Progenitor cell of endocrine pancreas (in vitro differentiated cells): ENCODE measurements around the gene ANP32A. TPM values are rescaled to one million over a fixed set of nuclear protein-coding genes. Genes with fewer than 3 reads are reported as not detected.
A peak's percentile ranks its signal among the peaks of the same experiment; 100 is the strongest.

Experiments
- DNase-seq: peaks from one replicate; pipeline ENCODE4 v3.0.0; 2021; ENCODE audit warnings: low spot score; ENCODE audit not compliant: unreplicated experiment
- H3K27ac Mint-ChIP-seq: 2 replicates; pipeline ENCODE4 v1.8.0; 2021; ENCODE audit warnings: mild to moderate bottlenecking, moderate library complexity, mixed read lengths
- H3K27me3 Mint-ChIP-seq: 2 replicates; pipeline ENCODE4 v1.8.0; 2021; ENCODE audit warnings: mixed read lengths
- H3K36me3 Mint-ChIP-seq: 2 replicates; pipeline ENCODE4 v1.8.0; 2022; ENCODE audit warnings: mixed read lengths; ENCODE audit not compliant: insufficient read depth
- H3K4me1 Mint-ChIP-seq: 2 replicates; pipeline ENCODE4 v1.8.0; 2021; ENCODE audit warnings: low read depth, mixed read lengths
- H3K4me3 Mint-ChIP-seq: 2 replicates; pipeline ENCODE4 v1.8.0; 2021; ENCODE audit warnings: low read depth, mild to moderate bottlenecking, moderate library complexity, mixed read lengths
- H3K9me3 Mint-ChIP-seq: 2 replicates; pipeline ENCODE4 v1.8.0; 2021; ENCODE audit warnings: low read depth, mixed read lengths
- total RNA-seq: library from RNA; stranded (reverse); gene quantifications from 2 replicates; pipeline ENCODE4 v1.2.1, GENCODE V29; 2021
- TF ChIP-seq, protein P1 (sequence below): fragments of 200-600 bp; sonication (generic); IDR thresholded peaks from one replicate; pipeline ENCODE4 v1.5.0; 2021; ENCODE audit warnings: antibody characterized with exemption, mild to moderate bottlenecking; ENCODE audit not compliant: unreplicated experiment

ANP32A gene
- total RNA-seq, 1 donor from 2014 or later: 279 TPM

DNA sequence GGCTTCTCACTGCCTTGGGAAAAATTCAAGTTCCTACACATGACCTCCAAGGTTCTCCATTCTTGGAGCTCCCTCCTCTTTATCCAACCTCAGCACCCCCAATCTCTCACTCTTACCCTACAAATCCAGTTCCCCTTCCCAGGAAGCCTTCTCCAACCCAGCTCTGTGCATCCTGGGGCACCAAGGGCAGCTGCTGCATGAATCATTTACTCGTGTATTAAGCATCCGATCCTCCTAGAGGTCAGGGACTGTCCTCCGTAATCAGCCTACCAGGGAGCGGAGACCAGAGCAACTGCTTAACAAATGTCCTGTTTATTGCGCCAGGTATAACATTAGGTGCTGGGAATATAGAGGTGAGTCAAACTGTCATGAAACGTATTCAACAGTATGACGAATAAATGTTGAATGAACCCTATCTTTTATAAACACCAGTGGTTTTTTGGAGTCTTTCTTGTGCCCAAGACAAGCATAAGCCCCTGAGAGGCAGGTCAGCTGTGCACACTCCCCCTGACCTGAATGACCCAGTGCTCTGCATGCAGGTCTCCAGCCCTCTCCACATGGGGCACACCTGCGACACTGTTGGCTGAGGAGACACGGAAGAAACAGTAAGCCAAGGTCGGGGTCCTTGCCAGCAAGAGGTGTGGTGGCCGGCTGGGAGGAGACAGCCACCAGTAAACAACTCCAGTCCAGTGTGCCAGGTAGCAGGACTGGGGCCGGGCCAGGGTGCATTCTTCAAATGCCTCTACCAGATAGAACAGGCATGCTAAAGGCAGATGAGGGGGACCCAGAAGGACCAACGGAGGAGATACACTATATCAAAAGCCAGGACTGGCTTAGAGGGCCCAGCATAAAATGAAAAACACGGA, 27.6 kb downstream of the ANP32A start:
- H3K27me3 Mint-ChIP-seq: no peaks in the 10 kb centered on the region
- TF ChIP-seq, protein P1, sequence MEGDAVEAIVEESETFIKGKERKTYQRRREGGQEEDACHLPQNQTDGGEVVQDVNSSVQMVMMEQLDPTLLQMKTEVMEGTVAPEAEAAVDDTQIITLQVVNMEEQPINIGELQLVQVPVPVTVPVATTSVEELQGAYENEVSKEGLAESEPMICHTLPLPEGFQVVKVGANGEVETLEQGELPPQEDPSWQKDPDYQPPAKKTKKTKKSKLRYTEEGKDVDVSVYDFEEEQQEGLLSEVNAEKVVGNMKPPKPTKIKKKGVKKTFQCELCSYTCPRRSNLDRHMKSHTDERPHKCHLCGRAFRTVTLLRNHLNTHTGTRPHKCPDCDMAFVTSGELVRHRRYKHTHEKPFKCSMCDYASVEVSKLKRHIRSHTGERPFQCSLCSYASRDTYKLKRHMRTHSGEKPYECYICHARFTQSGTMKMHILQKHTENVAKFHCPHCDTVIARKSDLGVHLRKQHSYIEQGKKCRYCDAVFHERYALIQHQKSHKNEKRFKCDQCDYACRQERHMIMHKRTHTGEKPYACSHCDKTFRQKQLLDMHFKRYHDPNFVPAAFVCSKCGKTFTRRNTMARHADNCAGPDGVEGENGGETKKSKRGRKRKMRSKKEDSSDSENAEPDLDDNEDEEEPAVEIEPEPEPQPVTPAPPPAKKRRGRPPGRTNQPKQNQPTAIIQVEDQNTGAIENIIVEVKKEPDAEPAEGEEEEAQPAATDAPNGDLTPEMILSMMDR: no peak
- peaks cover 81% of the 10 kb centered on the region for H3K4me1 Mint-ChIP-seq
- no peaks in the 10 kb centered on the region for H3K9me3 Mint-ChIP-seq
- DNase-seq: no peak
- H3K36me3 Mint-ChIP-seq: no peaks in the 10 kb centered on the region
- no peak overlapping the region for H3K4me3 Mint-ChIP-seq
- H3K27ac Mint-ChIP-seq: peak overlapping the region; percentile 56

DNA sequence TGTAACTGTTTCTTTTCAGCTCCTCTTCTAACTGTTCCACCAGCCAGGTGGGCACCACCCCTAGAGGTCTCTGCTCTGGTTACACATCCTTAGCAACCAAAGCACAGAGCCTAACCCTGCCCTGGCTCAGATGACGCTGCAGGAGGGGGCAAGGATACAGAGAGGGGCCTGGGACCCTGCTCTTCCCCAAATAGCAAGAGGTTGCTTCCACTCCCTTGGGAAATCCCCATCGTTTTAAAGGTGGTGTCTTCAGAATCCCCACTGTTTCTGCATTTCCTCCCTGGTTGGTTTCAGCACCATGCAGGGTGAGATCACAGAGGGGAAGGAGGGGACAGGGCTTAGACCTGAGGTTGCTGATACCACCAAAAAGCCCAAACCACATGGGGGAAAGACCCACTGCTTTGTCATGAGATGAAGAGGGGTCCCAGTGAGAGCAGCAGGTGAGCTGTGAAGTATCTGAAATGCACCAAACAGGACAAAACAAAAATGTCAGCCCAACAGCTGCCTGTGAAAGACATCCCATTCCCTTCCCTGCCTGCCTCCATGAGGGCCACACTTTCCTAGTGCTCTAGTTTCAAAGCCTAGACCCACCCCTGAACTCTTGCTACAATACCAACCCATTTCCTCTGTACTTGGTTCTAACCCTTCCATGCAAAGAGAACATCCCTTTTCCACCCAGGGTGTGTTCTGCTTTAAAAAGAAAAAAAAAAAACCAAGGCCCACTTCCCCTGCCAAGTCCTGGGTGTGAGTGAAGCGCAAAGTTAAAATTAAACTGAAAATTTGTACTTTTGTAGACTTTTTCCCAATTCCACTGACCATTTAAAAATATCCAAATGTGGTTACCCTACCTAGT, 29.0 kb downstream of the ANP32A start:
- Mint-ChIP-seq H3K27me3 (no peaks in the 10 kb centered on the region), H3K4me3 (no peak overlapping the region), H3K9me3 (no peaks in the 10 kb centered on the region), H3K4me1 (peaks cover 90% of the 10 kb centered on the region), H3K27ac (peak overlapping the region; percentile 79), H3K36me3 (peaks cover 2% of the 10 kb centered on the region)
- DNase-seq: no peak
- TF ChIP-seq, protein P1: no peak

DNA sequence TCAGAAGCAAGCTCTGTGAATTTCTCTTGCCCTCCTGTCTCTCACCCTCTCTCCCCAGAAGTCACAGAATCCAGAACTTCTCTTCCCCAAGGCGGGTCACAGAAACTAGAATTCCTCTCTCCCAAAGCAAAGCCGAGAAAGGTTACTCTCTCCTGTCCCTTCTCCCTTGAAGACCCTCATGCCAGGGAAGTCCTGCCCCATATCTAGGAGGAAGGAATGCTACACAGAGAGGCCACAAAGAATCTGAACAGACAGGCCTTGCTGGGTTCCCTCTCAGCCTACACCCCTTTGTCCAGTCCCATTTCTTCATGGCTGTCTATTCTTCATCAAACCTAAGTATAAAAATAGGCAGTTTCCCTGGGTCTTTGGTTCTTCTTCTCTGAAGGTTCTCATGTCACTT, 29.8 kb downstream of the ANP32A start:
- TF ChIP-seq, protein P1: no peak
- Mint-ChIP-seq H3K36me3 (peaks cover 4% of the 10 kb centered on the region), H3K9me3 (no peaks in the 10 kb centered on the region), H3K27ac (peak overlapping the region; percentile 64), H3K4me1 (peaks cover 89% of the 10 kb centered on the region), H3K27me3 (no peaks in the 10 kb centered on the region), H3K4me3 (no peak overlapping the region)
- DNase-seq: no peak

DNA sequence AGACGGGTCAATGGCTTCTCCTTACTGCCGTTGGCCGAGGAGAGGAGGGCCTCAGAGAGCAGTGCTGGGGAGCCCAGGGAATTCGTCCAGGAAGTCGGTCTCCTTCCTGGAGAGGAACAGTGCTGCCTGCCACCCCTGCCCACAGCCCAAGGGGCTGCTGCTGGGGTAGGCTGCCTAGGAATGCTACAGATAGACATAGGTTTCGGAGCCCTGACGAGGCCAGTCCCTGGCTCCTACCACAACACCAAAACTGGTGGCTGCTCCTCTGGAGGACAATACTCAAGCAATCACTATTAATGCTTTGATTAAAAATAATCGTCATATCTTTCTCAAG, 30.5 kb downstream of the ANP32A start:
- no peak overlapping the region for H3K4me3 Mint-ChIP-seq
- no peaks in the 10 kb centered on the region for H3K27me3 Mint-ChIP-seq
- peaks cover 88% of the 10 kb centered on the region for H3K4me1 Mint-ChIP-seq
- H3K27ac Mint-ChIP-seq: peak overlapping the region; percentile 71
- TF ChIP-seq, protein P1: no peak
- H3K36me3 Mint-ChIP-seq: peaks cover 11% of the 10 kb centered on the region
- DNase-seq: no peak
- no peaks in the 10 kb centered on the region for H3K9me3 Mint-ChIP-seq

DNA sequence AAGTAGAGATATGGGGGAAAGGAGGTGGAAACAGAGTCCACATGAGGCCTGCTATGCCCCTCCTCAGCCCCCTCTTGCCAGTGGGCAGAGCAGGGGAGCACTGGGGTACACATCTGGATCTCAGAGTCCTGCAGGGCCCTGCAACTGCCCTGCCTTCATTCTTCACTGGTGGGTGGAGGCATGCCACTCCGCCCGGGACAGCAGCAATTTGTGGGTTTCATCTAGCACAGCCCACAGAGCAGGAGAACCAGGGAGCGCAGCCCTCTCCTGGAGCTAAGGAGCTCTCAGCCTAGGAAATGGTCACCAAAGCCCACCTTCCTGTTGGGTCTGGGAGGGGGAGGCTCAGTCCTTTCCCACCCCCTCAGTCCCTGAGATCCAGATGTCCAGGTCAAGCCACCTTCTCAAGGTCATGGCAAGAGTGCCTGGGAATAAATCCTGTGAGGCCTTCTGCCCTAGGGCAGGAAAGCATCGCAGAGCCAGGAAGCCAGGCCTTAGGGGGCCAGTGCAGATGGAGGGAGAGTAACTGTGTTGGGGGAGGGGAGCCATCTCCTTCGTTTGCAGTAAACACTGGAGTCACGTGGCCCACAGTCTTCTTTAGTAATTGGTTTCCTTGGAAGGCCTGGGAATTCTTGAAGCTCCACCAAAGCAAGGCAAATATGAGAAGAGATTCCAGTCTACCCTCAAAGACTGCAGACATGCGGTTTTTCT, 31.0 kb downstream of the ANP32A start:
- Mint-ChIP-seq H3K9me3 (no peaks in the 10 kb centered on the region), H3K36me3 (peaks cover 12% of the 10 kb centered on the region), H3K4me1 (peaks cover 84% of the 10 kb centered on the region), H3K27me3 (no peaks in the 10 kb centered on the region), H3K4me3 (no peak overlapping the region), H3K27ac (peak overlapping the region; percentile 71)
- TF ChIP-seq, protein P1: no peak
- no peak for DNase-seq
